Tongue (tissue), 2 donors: Measurements from ENCODE around the gene TRIM10. TPM values are rescaled to one million over a fixed set of nuclear protein-coding genes. Genes with fewer than 3 reads are reported as not detected.
"Not testable (repeated sequence)": the region's sequence is repeated elsewhere in the genome, so short reads cannot be mapped to it uniquely, and the experiment has no call there.

Experiments used
- DNase-seq: peaks from one replicate; pipeline ENCODE4 v3.0.0-alpha.2; 2015
- total RNA-seq: library from RNA; depleted of rRNA; stranded (reverse); fragments of >200 nt; gene quantifications from one replicate; pipeline ENCODE4 v1.2.3, GENCODE V29; 2014

The TRIM10 gene
- total RNA-seq, 1 donor from 2014 or later: 1.0 TPM

DNA sequence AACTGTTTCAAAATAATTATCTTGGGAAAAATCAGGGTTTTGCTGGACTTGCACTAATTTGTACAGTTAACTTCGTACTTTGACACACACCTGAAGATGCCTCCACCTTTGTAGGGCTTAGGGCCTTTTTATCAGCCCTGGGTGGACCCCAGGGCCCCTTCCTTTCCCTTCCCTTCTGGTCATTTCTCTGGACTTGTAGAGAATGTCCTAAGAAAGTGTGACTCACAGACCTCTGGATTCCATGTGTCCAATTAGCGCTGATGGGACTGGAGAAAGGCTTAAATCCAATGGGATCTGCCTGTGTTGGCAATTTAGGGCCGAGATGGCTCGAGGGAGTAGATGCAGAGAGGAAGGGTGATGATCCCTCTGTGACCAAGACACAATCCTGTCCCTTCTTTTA is 11.7 kb upstream of the TRIM10 start:
- DNase-seq: no peak

DNA sequence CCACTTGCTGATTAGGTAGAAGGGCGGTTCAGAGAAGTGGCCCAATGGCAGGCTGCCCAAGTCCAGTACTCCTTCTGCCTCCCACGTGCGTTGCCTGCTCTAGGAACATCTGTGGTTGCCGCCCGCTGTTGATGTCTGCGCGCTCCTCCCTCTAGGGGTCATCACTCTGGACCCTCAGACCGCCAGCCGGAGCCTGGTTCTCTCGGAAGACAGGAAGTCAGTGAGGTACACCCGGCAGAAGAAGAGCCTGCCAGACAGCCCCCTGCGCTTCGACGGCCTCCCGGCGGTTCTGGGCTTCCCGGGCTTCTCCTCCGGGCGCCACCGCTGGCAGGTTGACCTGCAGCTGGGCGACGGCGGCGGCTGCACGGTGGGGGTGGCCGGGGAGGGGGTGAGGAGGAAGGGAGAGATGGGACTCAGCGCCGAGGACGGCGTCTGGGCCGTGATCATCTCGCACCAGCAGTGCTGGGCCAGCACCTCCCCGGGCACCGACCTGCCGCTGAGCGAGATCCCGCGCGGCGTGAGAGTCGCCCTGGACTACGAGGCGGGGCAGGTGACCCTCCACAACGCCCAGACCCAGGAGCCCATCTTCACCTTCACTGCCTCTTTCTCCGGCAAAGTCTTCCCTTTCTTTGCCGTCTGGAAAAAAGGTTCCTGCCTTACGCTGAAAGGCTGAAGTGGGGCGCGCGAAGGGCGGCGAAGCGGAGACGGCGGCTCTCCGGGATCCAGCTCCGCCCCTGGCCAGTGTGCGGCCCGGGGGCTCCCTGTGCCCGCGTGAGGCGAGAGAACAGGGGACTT is 10.9 kb upstream of the TRIM10 start:
- DNase-seq: peak; percentile 16

DNA sequence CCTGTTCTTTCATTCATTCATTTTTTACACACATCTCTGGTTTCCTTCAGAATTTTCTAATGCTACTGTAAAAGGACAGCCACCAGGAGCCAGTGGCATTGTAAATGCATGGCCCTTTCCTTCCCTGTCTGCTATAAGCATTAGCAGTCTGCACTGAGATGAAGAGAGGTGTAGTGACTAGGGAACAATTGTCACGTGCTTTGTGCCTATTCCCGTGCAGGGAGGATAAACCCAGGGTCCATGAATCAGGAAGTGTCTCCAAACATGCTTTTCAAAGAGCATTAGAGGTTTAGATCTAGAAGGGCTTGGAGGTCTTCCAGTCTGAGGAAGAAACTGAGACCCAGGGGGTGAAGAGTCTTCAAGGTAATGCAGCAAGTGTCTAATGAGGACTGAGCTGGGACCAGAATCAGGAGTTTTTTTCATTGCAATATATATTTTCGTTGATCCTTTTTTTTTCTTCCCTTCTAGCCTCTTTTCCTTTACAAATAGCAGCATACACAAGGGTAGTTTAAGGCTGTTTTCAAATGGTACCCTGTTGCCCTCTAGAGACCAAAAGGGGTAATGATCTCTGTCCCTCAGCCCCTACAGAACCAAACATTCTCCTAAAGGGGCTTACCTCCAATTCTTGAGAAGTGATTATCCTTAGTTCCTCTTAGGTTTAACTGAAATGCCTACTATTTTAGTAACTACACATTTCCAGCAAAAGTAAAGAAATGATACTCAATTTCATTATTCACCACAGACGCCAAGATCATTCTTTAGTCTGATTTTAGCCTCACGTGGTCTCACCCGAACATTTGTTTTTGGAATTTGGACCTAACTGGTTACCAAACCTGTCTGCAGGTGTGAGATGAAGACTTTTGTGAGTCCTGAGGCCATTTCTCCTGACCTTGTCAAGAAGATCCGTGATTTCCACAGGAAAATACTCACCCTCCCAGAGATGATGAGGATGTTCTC is 8.9 kb upstream of the TRIM10 start:
- DNase-seq: peak; percentile 46

DNA sequence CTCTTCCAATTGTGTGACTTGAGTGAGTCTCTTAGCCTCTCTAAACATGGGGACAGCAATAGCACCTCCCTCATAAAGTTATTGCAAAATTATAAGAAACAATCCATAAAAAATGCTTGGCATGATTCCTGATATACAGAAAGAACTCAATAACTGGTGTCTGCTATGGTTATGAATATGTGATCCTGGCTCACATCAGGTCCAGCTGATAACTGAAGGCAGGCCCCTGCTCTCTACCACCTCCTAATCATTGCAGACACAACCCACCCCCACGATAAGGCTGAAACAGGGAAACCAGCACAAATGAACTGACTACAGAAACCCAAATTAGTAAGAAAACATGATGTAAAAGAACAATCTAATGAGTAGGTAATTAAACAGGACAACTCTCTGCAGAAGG is 7.7 kb upstream of the TRIM10 start:
- no peak for DNase-seq

DNA sequence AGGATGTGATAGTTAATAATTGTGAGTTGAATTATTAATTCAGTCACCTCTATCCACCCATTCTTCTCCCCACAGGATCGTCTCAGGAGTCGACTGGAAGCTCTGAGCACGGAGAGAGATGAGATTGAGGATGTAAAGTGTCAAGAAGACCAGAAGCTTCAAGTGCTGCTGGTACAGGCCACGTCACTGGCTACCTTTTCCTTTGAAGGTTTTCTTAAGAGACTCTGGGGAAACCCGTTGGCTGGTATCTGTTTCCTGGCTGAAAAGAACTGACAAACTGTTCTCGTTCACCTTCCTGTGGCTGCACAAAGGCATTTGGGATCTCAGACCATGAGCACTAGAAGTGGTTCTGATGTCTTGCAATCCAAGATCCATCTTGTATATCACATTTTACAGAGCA is 6.1 kb upstream of the TRIM10 start:
- no peak for DNase-seq

DNA sequence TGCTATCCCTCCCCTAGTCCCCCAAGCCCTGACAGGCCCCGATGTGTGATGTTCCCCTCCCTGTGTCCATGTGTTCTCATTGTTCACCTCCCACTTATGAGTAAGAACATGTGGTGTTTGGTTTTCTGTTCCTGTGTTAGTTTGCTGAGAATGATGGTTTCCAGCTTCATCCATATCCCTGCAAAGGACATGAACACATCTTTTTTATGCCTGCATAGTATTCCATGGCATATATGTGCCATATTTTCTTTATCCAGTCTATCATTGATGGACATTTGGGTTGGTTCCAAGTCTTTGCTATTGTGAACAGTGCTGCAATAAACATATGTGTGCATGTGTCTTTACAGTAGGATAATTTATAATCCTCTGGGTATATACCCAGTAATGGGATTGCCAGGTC is 4.2 kb upstream of the TRIM10 start:
- not testable (repeated sequence) for DNase-seq

DNA sequence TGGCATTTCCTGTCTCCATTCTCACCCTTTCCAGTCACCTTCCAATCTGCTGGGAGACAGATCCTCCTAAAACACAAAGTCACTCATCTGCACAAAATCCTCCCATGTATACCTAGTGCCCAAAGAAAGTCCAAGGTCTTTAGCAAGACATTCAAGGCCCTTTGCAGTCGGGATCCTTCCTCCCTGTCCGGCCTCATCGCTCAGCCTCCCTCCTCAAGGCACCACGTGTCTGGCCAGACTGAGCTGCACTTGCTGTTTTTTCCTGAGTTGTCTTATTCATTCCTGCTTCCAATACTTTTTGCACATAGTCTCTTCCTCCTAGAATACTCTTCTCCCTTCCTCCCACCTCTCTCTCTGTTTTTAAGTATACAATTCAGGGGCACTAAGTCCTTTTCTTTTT is 3.7 kb upstream of the TRIM10 start:
- no peak for DNase-seq

DNA sequence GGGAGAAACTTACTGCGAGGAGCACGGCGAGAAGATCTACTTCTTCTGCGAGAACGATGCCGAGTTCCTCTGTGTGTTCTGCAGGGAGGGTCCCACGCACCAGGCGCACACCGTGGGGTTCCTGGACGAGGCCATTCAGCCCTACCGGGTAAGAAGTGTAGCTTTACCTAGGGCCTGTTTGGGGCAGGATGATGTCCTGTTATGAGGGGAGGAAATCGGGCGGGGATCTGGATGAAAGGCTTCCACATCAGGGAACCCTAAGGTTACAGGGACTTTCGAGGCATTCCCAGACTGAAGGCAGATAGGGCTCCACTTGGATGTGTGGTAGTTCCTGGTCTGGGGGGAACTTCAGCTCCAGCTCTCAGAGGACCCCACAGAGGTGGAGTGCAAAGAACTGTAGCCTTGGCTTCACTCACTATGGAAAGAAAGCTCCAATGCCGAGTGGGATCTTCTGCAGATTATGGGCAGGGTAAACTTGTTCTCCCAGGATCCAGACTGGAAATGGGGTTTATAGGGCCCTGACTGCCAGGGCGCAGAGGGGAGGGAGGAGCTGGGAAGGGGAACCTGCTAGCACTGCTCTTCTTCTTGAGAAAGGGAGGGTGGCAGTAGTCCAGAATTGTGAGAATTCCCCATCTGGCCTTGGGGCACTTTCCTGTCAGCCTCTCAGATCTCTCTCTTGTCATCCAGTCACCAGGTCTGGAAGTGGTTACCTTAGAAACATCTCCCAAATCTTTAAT is 3.1 kb upstream of the TRIM10 start:
- DNase-seq: no peak

DNA sequence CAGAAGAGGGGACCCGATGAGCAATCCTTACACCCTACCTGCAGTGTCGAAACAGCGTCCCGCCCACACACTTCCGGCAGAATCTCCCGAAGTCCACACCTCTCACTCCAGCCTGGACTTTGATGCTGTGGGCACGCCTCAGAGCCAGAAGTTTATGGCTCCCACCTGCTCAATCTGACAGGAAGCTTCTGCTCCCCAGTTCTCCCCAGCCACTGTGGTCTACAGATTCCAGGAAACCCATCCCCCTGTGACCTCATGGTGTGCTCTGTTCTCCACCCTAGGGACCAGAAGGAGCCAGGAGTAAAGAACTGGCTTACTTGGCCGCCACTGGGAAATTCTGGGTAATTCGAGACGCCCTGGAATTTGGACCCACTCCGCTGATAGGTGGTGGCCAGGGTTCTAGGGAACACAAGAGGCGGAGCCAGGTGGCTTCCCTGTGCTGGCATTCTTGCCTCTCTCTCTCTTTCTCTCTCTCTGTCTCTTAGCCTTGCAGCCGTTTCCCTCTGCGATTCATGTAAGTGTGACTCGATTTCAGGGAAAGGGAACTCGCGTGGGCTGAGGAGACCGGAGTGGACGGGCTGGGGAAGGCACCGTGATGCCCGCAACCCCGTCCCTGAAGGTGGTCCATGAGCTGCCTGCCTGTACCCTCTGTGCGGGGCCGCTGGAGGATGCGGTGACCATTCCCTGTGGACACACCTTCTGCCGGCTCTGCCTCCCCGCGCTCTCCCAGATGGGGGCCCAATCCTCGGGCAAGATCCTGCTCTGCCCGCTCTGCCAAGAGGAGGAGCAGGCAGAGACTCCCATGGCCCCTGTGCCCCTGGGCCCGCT is 2.3 kb upstream of the TRIM10 start, which contains the start of gene TRIM15:
TRIM15 (plus strand) TSS at position 457 of the 828 bp plus-strand sequence; CDS start at position 596, 139 bp downstream.
- DNase-seq: no peak

DNA sequence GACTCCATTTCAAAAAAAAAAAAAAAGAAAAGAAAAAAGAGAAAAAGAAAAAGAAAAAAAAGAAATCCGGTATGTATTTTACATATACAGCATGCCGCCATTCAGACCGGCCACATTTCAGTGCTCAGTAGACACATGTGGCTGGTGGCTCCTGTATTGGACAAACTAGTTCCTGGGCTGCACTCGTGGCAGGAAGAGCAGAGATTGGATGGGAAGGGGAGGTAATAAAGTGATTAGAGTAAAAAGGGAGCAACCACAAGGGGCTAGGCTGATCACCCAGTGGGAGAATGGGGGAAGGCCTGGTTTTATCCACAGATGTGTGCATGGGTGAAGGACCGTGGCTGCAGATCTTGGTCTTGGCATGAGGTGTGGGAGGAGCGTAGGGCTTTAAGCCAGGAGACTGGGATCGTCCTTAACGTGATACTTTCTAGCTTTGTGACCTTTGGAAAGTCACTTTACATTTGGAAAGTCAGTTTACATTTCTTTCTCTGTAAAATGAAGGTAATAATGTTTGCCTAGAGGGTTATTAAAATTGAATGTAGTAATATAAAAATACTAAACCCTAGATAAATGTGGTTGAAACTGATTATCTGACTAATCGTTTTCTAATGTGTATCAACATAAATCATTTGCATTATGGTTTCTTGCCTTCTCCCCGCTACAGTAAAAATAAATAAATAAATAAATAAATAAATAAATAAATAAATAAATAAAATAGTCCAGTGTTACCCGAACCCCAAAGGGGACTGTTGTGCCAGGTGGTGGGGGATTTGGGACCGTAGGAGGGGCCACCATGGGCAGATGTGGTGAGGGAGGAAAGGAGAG is 1.5 kb upstream of the TRIM10 start:
- no peak for DNase-seq

DNA sequence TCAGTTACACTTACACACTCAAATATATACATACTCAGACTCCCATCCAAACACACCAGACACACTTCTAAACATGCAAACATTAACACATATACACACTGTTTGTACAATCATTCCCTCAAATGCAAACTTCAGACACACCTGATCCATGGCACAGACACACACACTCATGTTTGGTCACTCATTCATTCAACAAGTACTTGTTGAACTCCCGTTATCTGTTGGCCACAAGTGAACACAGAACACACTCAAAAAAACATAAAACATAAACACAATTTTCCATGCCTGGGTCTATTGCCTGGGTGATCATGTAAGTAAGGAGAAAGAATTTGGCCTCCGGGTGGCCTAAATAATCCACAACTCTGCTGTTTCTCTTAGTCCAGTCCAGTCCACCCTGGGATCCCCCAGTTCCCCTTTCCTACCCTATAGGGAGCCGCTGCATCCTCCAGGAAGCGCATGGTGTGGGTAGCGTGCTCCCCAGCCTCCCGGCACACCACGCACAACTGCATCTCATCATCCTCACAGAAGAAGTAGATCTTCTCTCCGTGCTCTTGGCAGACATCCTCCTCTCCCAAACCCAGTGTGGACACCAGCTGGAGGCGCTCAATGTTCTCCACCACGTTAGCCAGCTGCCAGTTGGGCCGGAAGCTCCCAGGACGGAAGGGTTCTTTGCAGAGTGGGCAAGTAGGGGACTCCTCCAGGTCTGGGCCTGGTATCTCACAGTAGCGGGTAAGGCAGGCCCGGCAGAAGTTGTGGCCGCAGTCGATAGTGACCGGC is 815 bp downstream of the TRIM10 start:
- no peak for DNase-seq

DNA sequence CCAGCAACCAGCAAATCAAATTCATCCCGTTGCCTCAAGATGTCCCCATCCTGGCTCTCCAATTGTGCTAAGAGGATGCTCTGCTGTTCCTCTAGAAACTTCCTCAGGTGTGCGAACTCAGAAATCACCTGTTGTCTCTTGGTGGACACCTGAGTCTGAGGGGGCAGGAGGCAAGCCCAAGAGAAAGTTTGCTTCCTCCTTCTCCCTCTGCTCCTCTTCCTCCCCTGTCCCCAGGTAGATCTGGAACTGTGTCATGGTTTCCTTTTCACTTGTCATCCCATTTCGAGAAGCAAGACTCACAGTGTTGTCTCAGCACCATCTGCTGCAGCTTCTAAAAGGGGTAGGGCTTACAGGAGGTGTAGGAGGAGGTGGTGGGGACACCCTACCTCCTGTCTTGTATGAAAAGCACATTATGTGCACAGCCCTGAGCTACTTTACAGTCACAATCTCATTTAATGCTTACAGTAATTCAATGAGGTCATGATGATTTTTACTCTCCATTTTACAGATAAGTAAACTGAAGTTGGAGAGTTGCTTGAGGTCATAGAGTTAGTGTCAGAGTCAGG is 2.5 kb downstream of the TRIM10 start:
- DNase-seq: no peak

DNA sequence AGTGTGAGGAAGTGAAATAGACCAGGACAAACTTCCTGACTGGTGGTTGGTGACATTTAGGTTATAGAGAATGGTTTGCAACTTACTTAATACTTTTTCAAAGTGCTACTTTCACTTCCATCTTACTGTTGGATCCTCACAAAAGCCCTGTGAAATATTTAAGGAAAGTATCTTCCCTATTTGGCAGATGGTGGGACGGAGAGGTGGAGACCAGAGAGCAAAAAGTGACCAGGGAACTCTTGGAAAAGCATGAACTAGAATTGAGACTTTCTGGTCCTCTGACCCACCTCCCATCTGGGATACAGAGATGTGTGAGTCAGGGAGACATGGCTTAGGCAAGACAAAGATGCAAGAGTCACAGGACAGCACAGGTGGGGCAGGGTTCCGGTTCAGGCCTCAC is 3.0 kb downstream of the TRIM10 start:
- no peak for DNase-seq

DNA sequence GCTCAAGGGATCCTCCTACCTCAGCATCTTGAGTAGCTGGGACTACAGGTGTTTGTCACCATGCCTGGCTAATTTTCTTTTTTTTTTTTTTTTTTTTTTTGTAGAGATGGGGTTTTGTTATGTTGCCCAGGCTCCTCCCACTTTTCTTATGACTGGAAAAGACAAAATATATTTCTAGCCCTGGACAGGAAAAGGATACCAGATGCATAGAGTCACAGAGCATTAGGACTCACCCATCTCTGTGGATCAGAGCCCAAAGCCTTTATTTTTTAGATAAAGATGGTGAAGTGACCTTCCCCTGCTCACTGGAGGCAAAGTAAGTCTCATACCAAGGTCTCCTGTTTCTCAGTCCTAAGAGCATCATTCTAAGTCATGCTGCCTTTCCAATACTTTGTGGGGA is 3.4 kb downstream of the TRIM10 start:
- no peak for DNase-seq

DNA sequence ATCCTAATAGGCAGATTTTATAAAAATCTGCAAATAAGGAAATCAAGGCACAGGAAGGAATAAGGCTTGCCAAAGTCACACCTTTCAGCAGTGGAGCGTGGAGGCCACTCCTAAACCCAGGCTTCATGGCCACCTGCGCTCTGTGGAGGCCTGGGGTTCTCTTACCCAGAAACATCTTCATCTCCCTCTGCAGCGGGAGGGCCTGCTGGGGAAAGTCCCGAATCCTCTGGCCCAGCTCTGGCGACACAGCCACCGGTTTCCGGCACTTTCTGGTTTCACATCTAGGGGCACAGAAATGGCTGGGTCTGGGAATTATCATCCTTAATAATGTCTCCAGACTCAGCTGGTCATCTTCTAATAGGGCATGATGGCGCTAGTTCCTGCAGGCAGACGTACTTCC is 4.2 kb downstream of the TRIM10 start:
- DNase-seq: no peak

DNA sequence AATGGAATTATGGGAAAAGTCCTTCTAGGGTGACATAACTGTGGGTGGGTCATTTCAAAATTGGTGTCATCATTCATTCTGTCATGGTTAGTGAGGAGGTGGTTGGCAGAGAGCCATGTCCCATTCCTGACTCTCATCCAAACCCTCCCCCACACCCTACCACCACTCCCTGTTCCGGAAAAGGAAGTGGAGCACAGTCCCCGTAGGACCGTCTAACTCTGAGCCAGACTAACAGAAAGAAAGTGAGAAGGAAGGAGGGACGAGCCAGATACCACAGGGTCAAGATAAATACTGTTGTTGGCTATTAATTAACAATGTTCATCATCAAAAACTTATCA is 4.8 kb downstream of the TRIM10 start:
- peak; percentile 7 for DNase-seq

DNA sequence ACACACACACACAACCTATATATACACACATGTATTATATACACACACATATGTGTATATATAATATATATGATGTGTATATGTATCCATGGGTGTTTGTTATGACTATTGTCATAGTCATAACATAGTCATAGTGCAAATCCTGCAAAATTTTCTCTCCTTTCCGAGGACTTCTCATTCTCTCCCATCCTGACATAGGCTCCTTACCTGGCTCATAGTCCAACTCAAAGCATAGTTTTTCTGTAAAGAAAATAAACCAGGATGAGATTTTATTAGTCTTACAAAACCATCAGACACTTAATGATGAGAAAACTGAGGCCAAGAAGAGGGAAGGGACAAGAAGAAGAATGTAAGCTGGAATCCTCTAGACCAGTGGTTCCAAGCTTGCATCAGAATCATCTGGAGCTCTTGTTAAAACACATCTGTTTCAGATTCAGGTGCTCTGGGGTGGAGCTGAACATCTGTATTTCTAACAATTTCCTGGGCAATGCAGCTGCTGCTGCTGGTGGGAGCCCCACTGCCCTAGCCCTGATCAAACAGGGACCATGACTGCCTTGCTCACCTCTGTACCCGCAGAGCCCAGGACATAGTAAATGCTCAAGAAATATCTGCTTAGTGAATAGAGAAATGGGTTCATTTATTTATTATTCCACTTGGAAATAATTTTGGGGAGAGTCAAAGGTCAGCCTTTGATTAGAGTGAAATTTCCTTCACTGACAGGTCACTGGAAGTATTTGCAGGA is 5.3 kb downstream of the TRIM10 start:
- no peak for DNase-seq

DNA sequence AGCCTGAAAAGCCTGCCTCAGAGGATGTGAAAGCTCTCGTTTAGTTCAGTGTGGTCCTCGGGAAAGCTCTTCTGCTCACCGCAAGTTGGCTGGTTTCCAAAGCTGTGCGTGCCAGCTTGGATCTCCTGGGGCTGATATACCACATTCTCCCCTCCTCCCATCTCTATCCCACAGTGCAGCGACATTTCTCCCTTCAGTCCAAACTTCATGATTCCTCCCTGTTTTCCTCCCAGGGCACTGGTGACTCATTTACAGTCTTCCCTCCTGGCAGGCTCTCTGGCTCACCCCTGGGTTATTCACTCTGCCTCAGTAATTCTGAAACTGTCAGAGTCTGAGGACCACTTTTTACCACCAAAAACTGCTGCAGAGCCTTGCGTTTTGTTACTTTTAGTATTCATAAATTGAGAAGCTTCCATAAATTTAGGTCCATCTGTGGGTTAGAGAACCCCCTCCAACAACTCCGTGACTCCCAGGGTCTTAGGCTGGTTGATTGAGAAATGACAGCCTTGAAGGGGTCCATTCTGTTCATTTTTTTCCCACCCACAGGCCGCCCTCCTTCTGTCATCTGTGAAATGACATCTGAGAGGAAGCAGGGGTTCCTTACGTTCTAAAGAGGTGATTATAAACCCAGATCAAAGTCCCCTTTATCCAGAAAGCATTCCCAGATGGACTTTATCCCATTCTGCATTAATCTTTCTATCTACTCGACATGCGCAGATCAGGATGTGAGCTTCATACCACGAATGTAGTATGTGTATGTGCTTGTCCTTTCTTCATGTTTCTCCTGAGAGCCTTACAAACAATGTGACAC is 6.1 kb downstream of the TRIM10 start:
- no peak for DNase-seq
